BE2C (cell line): ENCODE results near the gene IFITM5.

Source experiments
- DNase-seq: peaks from one replicate; pipeline ENCODE4 v3.0.0-alpha.2; 2020
- H3K27me3 ChIP-seq: fragments of 250-450 bp; sonication (Bioruptor Pico); 2 replicates; pipeline ENCODE4 v1.5.1; 2020; ENCODE audit warnings: mild to moderate bottlenecking
- H3K36me3 ChIP-seq: fragments of 250-450 bp; sonication (Bioruptor Pico); 2 replicates; pipeline ENCODE4 v1.5.1; 2020; ENCODE audit warnings: mild to moderate bottlenecking
- H3K4me1 ChIP-seq: fragments of 250-450 bp; sonication (Bioruptor Pico); 2 replicates; pipeline ENCODE4 v1.5.1; 2020
- H3K4me3 ChIP-seq: 2 replicates; pipeline ENCODE4 v1.5.1; 2011; ENCODE audit warnings: low read depth, low read length
- H3K9me3 ChIP-seq: fragments of 250-450 bp; sonication (Bioruptor Pico); 2 replicates; pipeline ENCODE4 v1.5.1; 2020
- CTCF ChIP-seq: IDR thresholded peaks from 2 replicates; pipeline ENCODE4 v1.5.1; 2012; ENCODE audit warnings: mild to moderate bottlenecking, low read depth, low read length

The IFITM5 gene

GRCh38 chr11:256952-257737 lies 42.2 kb downstream of the IFITM5 start:
- no peak overlapping the region for H3K4me3 ChIP-seq
- TF ChIP-seq CTCF, result no peak
- H3K27me3 ChIP-seq, result no peaks in the 10 kb centered on the region
- DNase-seq, result no peak
- H3K9me3 ChIP-seq, result no peaks in the 10 kb centered on the region
- H3K36me3 ChIP-seq, result no peaks in the 10 kb centered on the region
- H3K4me1 ChIP-seq, result no peaks in the 10 kb centered on the region

- H3K4me1 ChIP-seq, result no peaks in the 10 kb centered on the region
- H3K27me3 ChIP-seq, result no peaks in the 10 kb centered on the region
- H3K36me3 ChIP-seq, result peaks cover 2% of the 10 kb centered on the region; the same call in 1 of the 2 replicates
- no peak for TF ChIP-seq CTCF
- H3K4me3 ChIP-seq, result no peak overlapping the region
- DNase-seq, result no peak
- no peaks in the 10 kb centered on the region for H3K9me3 ChIP-seq
Observed at GRCh38 chr11:255816-256215, 43.5 kb downstream of the IFITM5 start.

DNA sequence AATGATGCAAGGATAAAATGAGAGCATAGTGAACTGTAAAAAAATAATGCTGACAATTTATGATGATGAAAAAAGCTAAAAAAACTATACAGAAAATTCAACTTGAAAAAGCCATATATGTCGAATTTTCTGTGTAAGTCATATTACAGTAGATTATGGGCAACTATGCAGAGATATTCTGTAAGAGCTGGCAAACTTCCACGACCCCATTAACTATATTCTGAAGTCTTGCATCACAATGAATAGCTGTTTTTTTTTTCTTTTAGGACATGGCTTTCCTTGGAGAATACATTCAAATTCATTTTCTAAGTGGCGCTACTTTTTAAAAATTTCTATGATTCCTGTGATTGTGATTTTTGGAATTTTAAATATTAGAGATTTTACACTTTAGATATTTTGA lies 44.1 kb downstream of the IFITM5 start:
- Histone ChIP-seq H3K4me1 (no peaks in the 10 kb centered on the region), H3K36me3 (peaks cover 6% of the 10 kb centered on the region; the same call in 1 of the 2 replicates), H3K9me3 (no peaks in the 10 kb centered on the region), H3K4me3 (no peak overlapping the region), H3K27me3 (no peaks in the 10 kb centered on the region)
- no peak for TF ChIP-seq CTCF
- DNase-seq, result no peak

GRCh38 chr11:253886-254270 lies 45.4 kb downstream of the IFITM5 start:
- no peak for DNase-seq
- Histone ChIP-seq H3K4me1 (no peaks in the 10 kb centered on the region), H3K9me3 (no peaks in the 10 kb centered on the region), H3K4me3 (no peak overlapping the region), H3K27me3 (no peaks in the 10 kb centered on the region), H3K36me3 (peaks cover 6% of the 10 kb centered on the region; the same call in 1 of the 2 replicates)
- TF ChIP-seq CTCF, result no peak

GRCh38 chr11:253160-253885 lies 46.0 kb downstream of the IFITM5 start:
- no peaks in the 10 kb centered on the region for H3K4me1 ChIP-seq
- H3K36me3 ChIP-seq, result peaks cover 8% of the 10 kb centered on the region; the same call in 1 of the 2 replicates
- no peak for TF ChIP-seq CTCF
- DNase-seq, result no peak
- no peaks in the 10 kb centered on the region for H3K27me3 ChIP-seq
- H3K9me3 ChIP-seq, result no peaks in the 10 kb centered on the region
- no peak overlapping the region for H3K4me3 ChIP-seq

DNA sequence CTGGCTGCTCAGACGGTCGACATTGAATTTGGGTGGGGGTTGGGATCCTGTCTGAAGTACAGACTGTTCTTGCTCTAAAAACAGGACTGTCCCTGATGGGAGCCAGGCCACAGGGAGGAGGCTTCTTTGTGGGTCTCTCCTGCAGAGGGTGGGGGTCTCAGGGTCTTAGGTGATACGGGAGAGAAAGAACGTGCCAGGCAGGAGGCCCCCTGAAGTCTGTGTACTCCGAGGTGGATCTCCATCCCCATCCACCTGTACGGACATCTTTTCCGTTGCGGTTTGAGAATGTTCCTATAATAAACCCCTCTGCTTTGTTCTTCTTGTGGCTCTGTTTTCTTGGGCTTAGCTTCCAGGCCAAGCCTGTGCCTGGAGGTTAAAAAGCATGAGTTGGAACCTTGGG lies 46.7 kb downstream of the IFITM5 start:
- Histone ChIP-seq H3K27me3 (no peaks in the 10 kb centered on the region), H3K4me1 (no peaks in the 10 kb centered on the region), H3K36me3 (peaks cover 9% of the 10 kb centered on the region), H3K4me3 (no peak overlapping the region), H3K9me3 (no peaks in the 10 kb centered on the region)
- no peak for TF ChIP-seq CTCF
- no peak for DNase-seq
